Breast epithelium (tissue), 3 donors: Measurements from ENCODE around the gene ALKBH5.

ENCODE experiments used
- POLR2A ChIP-seq: fragments of 450-650 bp; IDR thresholded peaks from one replicate; pipeline ENCODE4 v1.6.1; 2016; ENCODE audit warnings: antibody characterized with exemption, mild to moderate bottlenecking, moderate library complexity
- POLR2AphosphoS5 ChIP-seq, 3 donors: sonication (generic); formaldehyde crosslinking; IDR thresholded peaks; one replicate each; pipeline ENCODE4 v1.6.1; 2017; ENCODE audit warnings: antibody characterized with exemption in 3 of 3
- TF ChIP-seq, protein P1 (sequence below), 3 donors: fragments of 450-650 bp; IDR thresholded peaks; one replicate each; pipeline ENCODE4 v1.5.1; 2016 to 2017; ENCODE audit warnings: antibody characterized with exemption in 3 of 3, mild to moderate bottlenecking in 3 of 3, moderate library complexity in 3 of 3

DNA sequence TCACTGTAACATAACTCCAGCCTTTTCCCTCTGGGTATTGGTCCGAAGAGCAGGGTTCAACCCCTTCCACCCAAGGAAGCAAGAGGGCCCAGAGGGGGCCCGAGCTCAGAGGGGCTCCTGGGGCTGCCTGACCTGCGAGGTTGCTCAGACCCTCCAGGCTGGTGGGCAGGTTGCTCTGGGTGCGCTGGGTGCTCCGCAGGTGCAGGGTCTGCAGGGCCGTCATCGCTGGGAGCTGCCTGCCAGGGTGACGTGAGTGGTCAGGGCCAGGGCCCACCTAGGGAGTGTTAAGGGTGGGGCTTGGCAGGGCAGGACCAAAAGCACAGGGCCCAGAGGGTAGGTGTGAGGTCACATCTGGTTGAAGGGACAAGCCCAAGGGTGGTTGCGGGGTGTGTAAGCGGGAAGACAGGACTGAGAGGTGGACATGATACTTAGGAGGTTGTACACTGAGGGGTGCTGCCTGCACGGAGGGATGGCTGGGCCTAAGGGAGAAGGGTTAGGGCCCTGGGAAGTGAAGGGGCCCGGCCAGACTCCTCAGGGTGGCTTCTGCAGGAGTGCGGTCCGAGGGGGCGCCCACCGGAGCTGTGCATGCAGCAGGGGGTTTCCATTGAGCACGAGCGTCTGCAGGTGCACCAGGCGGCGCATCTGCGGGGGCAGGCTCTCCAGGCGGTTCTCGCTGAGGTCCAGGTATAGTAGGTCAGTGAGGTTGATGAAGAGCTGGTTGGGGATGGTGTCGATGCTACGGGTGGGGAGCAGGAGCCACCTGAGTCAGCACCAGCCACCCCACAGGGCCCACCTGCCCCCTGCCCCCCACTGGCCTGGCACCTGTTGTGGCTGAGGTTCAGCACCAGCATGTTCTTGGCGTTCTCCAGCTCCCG is 70.6 kb downstream of the ALKBH5 start:
- no peak for TF ChIP-seq POLR2A
- TF ChIP-seq, protein P1, sequence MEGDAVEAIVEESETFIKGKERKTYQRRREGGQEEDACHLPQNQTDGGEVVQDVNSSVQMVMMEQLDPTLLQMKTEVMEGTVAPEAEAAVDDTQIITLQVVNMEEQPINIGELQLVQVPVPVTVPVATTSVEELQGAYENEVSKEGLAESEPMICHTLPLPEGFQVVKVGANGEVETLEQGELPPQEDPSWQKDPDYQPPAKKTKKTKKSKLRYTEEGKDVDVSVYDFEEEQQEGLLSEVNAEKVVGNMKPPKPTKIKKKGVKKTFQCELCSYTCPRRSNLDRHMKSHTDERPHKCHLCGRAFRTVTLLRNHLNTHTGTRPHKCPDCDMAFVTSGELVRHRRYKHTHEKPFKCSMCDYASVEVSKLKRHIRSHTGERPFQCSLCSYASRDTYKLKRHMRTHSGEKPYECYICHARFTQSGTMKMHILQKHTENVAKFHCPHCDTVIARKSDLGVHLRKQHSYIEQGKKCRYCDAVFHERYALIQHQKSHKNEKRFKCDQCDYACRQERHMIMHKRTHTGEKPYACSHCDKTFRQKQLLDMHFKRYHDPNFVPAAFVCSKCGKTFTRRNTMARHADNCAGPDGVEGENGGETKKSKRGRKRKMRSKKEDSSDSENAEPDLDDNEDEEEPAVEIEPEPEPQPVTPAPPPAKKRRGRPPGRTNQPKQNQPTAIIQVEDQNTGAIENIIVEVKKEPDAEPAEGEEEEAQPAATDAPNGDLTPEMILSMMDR (IDR thresholded peaks at IDR 0.05), result no peak
- no peak for TF ChIP-seq POLR2AphosphoS5 (IDR thresholded peaks at IDR 0.05)
